HG03175 (cell line): ENCODE results near the gene ZDHHC11B.
"Not testable (repeated sequence)": the region's sequence is repeated elsewhere in the genome, so short reads cannot be mapped to it uniquely, and the experiment has no call there.

Experiments
- ATAC-seq: cut with Tn5 transposase; IDR thresholded peaks from one replicate; pipeline ENCODE4 v1.9.1; 2021; ENCODE audit warnings: mild to moderate bottlenecking, moderate library complexity; ENCODE audit not compliant: unreplicated experiment

ZDHHC11B gene

GRCh38 chr5:688348-689010 lies 96.0 kb downstream of the ZDHHC11B start:
- ATAC-seq, result not testable (repeated sequence)

- not testable (repeated sequence) for ATAC-seq
These were observed 97.6 kb downstream of the ZDHHC11B start for GRCh38 chr5:686936-687335.

GRCh38 chr5:686172-686523 lies 98.4 kb downstream of the ZDHHC11B start:
- ATAC-seq, result not testable (repeated sequence)

- no peak for ATAC-seq
These were observed 99.0 kb downstream of the ZDHHC11B start for GRCh38 chr5:685262-686171.

GRCh38 chr5:684751-685216 lies 99.7 kb downstream of the ZDHHC11B start:
- no peak for ATAC-seq

- no peak for ATAC-seq
These were observed 100.7 kb downstream of the ZDHHC11B start for GRCh38 chr5:683551-684481.

- not testable (repeated sequence) for ATAC-seq
These were observed 101.7 kb downstream of the ZDHHC11B start for GRCh38 chr5:682651-683358.

- not testable (repeated sequence) for ATAC-seq
These were observed 102.3 kb downstream of the ZDHHC11B start for GRCh38 chr5:682216-682615.

GRCh38 chr5:681317-682191 lies 103.0 kb downstream of the ZDHHC11B start:
- ATAC-seq, result not testable (repeated sequence)

- not testable (repeated sequence) for ATAC-seq
These were observed 103.7 kb downstream of the ZDHHC11B start for GRCh38 chr5:680836-681235.

GRCh38 chr5:680118-680795 lies 104.3 kb downstream of the ZDHHC11B start:
- ATAC-seq, result not testable (repeated sequence)

GRCh38 chr5:679166-679895 lies 105.2 kb downstream of the ZDHHC11B start:
- not testable (repeated sequence) for ATAC-seq

GRCh38 chr5:678521-678920 lies 106.0 kb downstream of the ZDHHC11B start:
- ATAC-seq, result not testable (repeated sequence)

- no peak for ATAC-seq
These were observed 107.1 kb downstream of the ZDHHC11B start for GRCh38 chr5:677131-678101.

- no peak for ATAC-seq
These were observed 107.8 kb downstream of the ZDHHC11B start for GRCh38 chr5:676699-677076.

- no peak for ATAC-seq
These were observed 108.4 kb downstream of the ZDHHC11B start for GRCh38 chr5:675871-676698.
